Measurements from ENCODE around the gene PSME4.

GRCh38 chr2:53886406-53887280, 84.2 kb downstream of the PSME4 start:
- TF ChIP-seq CTCF (IDR thresholded peaks at IDR 0.05; ENCODE audit: poor library complexity, severe bottlenecking) (no peak), EZH2 (IDR thresholded peaks at IDR 0.05; ENCODE audit: borderline replicate concordance, insufficient read depth, low read length, poor library complexity, severe bottlenecking) (no peak), EP300 (conservative IDR thresholded peaks at IDR 0.05; ENCODE audit: poor library complexity, severe bottlenecking) (no peak), POLR2AphosphoS5 (IDR thresholded peaks at IDR 0.05) (no peak), REST (IDR thresholded peaks at IDR 0.05; ENCODE audit: borderline replicate concordance) (no peak), RAD21 (conservative IDR thresholded peaks at IDR 0.05) (no peak), SMC3 (conservative IDR thresholded peaks at IDR 0.05; ENCODE audit: poor library complexity) (no peak)

Data from neural cell (in vitro differentiated cells).